Measurements from ENCODE around the gene TPP1. TPM values are rescaled to one million over a fixed set of nuclear protein-coding genes. Genes with fewer than 3 reads are reported as not detected.

TPP1 gene
- total RNA-seq, 4 donors from 2014 or later: 51.3 to 97.3 (median 69.1) TPM

DNA sequence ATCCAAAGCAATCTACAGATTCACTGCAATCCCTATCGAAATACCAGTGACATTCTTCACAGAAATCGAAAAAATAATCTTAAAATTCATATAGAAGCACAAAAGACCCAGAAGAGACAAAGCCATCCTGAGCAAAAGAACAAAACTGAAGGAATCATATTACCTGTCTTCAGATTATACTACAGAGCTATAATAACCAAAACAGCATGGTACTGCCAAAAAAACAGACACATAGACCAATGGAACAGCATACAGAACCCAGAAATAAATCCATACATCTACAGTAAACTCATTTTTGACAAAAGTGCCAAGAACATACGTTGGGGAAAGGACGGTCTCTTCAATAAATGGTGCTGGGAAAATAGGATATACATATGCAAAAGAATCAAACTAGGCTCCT, 34.7 kb downstream of the TPP1 start:
- WGBS, 2 donors: 93% methylated on average over 4 of the region's 4 CpGs
- H3K36me3 ChIP-seq: no peaks in the 10 kb centered on the region
- no peaks in the 10 kb centered on the region for H3K9me3 ChIP-seq
- peaks cover 6 to 9% of the 10 kb centered on the region in 2 donors for H3K4me1 ChIP-seq
- no peak overlapping the region for H3K27ac ChIP-seq
- intact Hi-C loops (cut with DNase I): no loop called here
- no peaks in the 10 kb centered on the region for H3K27me3 ChIP-seq
- no peak overlapping the region for H3K4me3 ChIP-seq (replicated peaks in 1 of 3)
- no peak for DNase-seq
- no peak for TF ChIP-seq POLR2A (IDR thresholded peaks at IDR 0.05)
- TF ChIP-seq, protein P1, sequence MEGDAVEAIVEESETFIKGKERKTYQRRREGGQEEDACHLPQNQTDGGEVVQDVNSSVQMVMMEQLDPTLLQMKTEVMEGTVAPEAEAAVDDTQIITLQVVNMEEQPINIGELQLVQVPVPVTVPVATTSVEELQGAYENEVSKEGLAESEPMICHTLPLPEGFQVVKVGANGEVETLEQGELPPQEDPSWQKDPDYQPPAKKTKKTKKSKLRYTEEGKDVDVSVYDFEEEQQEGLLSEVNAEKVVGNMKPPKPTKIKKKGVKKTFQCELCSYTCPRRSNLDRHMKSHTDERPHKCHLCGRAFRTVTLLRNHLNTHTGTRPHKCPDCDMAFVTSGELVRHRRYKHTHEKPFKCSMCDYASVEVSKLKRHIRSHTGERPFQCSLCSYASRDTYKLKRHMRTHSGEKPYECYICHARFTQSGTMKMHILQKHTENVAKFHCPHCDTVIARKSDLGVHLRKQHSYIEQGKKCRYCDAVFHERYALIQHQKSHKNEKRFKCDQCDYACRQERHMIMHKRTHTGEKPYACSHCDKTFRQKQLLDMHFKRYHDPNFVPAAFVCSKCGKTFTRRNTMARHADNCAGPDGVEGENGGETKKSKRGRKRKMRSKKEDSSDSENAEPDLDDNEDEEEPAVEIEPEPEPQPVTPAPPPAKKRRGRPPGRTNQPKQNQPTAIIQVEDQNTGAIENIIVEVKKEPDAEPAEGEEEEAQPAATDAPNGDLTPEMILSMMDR (IDR thresholded peaks at IDR 0.05): no peak

DNA sequence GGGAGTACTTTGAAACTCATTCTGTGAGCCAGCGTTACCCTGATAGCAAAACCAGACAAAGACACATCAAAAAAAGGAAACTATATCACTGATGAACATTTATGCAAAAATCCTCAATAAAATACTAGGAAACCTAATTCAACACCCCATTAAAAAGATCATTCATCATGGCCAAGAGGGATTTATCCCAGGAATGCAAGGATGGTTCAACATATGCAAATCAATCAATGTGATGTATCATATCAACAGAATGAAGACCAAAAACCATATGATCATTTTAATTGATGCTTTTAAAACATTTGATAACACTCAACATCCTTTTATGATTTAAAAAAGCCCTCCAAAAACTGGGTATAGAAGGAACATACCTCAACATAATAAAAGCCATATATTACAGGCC, 35.6 kb downstream of the TPP1 start:
- H3K9me3 ChIP-seq: no peaks in the 10 kb centered on the region
- peaks cover 6 to 9% of the 10 kb centered on the region in 2 donors for H3K4me1 ChIP-seq
- intact Hi-C loops (cut with DNase I): no loop called here
- no peak overlapping the region for H3K4me3 ChIP-seq (replicated peaks in 1 of 3)
- H3K27me3 ChIP-seq: no peaks in the 10 kb centered on the region
- no peak for DNase-seq
- TF ChIP-seq, protein P1 (IDR thresholded peaks at IDR 0.05): no peak
- no peak for TF ChIP-seq POLR2A (IDR thresholded peaks at IDR 0.05)
- WGBS, 2 donors: 98% methylated on average over 1 of the region's 1 CpG
- no peak overlapping the region for H3K27ac ChIP-seq
- H3K36me3 ChIP-seq: no peaks in the 10 kb centered on the region

DNA sequence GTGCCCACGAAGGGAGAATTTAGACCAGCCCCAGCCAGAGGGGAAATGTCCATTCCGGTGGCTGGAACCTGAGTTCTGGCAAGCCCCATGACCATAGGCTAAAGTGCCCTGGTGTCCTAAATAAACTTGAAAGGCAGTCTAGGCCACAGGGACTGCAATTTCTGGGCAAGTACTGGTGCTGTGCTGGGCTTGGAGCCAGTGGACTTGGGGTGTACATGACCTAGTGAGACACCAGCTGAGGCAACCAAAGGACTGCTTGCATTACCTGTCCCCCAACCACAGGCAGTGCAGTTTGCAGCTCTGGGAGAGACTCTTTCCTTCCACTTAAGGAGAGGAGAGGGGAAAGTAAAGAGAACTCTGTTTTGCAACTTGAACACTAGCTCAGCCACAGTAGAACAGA, 39.5 kb downstream of the TPP1 start:
- intact Hi-C loops (cut with DNase I): no loop called here
- 39 to 75% methylated on average over 2 of the region's 2 CpGs for WGBS, 2 donors
- Histone ChIP-seq H3K36me3 (no peaks in the 10 kb centered on the region), H3K27me3 (no peaks in the 10 kb centered on the region), H3K4me1 (peaks cover 9 to 13% of the 10 kb centered on the region in 2 donors), H3K9me3 (no peaks in the 10 kb centered on the region), H3K4me3 (replicated peaks in 1 of 3) (no peak overlapping the region), H3K27ac (no peak overlapping the region)
- TF ChIP-seq, protein P1 (IDR thresholded peaks at IDR 0.05): no peak
- no peak for TF ChIP-seq POLR2A (IDR thresholded peaks at IDR 0.05)
- peak; percentile 42 to 68 for DNase-seq

DNA sequence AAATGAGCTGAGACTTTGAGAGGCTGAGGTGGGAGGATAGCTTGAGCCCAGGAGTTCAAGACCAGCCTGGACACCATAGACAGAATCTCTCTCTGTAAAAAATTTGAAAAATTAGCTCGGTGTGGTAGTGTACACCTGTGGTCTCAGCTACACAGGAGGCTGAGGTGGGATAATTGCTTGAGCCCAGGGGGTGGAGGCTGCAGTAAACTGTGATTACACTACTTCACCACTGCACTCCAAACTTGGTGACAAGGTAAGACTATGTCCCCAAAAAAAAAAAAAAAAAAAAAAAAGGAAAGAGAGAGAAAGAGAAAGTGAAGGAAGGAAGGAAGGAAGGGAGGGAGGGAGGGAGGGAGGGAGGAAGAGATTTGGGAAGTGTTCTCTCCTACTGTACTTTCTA, 41.1 kb downstream of the TPP1 start:
- no peaks in the 10 kb centered on the region for H3K9me3 ChIP-seq
- peaks cover 10 to 17% of the 10 kb centered on the region in 2 donors for H3K4me1 ChIP-seq
- no peaks in the 10 kb centered on the region for H3K27me3 ChIP-seq
- no peak for DNase-seq
- H3K36me3 ChIP-seq: no peaks in the 10 kb centered on the region
- TF ChIP-seq POLR2A (IDR thresholded peaks at IDR 0.05): no peak
- TF ChIP-seq, protein P1 (IDR thresholded peaks at IDR 0.05): no peak
- WGBS, 2 donors: 100% methylated on average over 1 of the region's 1 CpG
- intact Hi-C loops (cut with DNase I): no loop called here
- H3K4me3 ChIP-seq (replicated peaks in 1 of 3): no peak overlapping the region
- peak overlapping the region in 1 of 3 donors; percentile 34 for H3K27ac ChIP-seq

DNA sequence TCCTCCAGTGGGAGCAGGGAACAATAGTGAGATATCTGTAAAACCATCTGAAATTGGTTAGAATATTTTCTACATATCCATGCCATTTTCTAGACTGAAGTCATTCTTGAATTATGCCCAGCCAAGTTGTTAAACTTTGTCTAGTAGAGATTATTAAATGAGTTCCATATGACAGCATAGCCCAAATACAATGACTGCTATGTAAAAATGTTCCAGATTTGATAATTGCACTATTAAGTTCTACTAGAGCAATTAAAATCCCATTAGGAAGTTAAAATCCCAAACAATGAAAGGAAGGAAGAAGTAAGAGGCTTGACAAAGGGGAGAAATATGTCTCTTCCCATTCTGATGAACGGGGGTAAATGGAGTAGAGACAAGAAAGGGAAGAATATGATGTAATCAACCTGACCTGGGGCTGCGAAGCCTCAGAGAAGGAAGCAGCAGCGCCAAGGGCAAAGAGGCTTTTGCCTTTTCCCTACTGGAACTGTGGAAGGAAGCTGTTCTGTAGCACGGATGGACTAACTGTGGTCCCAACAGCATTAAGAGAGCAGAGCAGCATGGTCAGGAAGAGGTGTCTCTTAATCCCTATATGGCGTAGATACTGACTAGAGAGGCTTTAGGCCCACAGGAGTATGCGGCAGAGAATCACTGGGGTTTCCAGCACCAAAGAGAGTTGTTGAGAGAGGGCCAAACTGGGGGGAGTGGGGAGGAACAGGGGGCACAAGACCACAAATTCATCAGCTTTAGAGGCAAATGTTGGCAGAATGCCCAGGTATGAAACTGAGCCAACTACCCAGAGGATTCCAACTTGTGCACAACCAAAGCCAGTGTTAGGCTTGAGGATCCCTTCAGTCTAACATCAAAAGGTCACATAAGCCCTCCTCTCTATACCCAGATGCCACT, 42.5 kb downstream of the TPP1 start:
- H3K4me3 ChIP-seq (replicated peaks in 1 of 3): no peak overlapping the region
- H3K27ac ChIP-seq: peak overlapping the region; percentile 4 to 53 (median 34)
- TF ChIP-seq, protein P1 (IDR thresholded peaks at IDR 0.05): no peak
- no peaks in the 10 kb centered on the region for H3K36me3 ChIP-seq
- H3K4me1 ChIP-seq: peaks cover 21 to 25% of the 10 kb centered on the region in 2 donors
- H3K9me3 ChIP-seq: no peaks in the 10 kb centered on the region
- DNase-seq: peak; percentile 74 to 80
- WGBS, 2 donors: 25 to 39% methylated on average over 5 to 6 of the region's 6 CpGs
- intact Hi-C loops (cut with DNase I): no loop called here
- no peaks in the 10 kb centered on the region for H3K27me3 ChIP-seq

Measured in thyroid gland (tissue), 4 donors.